ENCODE measurements around the gene TPPP2.

Gene TPPP2

GRCh38 chr14:21022686-21023085 lies 7.3 kb upstream of the TPPP2 start:
- DNase-seq (ENCODE audit: low read depth): no peak
- H3K4me3 ChIP-seq (ENCODE audit: low read length): no peak overlapping the region
- no peak for TF ChIP-seq CTCF (conservative IDR thresholded peaks at IDR 0.05; ENCODE audit: low read length)

- no peak overlapping the region for H3K4me3 ChIP-seq (ENCODE audit: low read length)
- TF ChIP-seq CTCF (conservative IDR thresholded peaks at IDR 0.05; ENCODE audit: low read length): no peak
Measured at GRCh38 chr14:21023174-21023573, 6.8 kb upstream of the TPPP2 start.

GRCh38 chr14:21023817-21024584 lies 6.0 kb upstream of the TPPP2 start:
- no peak overlapping the region for H3K4me3 ChIP-seq (ENCODE audit: low read length)
- TF ChIP-seq CTCF (conservative IDR thresholded peaks at IDR 0.05; ENCODE audit: low read length): no peak
- no peak for DNase-seq (ENCODE audit: low read depth)

More at GRCh38 chr14:21023174-21023573, 6.8 kb upstream of the TPPP2 start:
- no peak for DNase-seq (ENCODE audit: low read depth)

- DNase-seq (ENCODE audit: low read depth): no peak
- TF ChIP-seq CTCF (conservative IDR thresholded peaks at IDR 0.05; ENCODE audit: low read length): no peak
- peak within 1 kb of the TSS; percentile 49 for H3K4me3 ChIP-seq (ENCODE audit: low read length)
Measured at GRCh38 chr14:21024585-21025370, 5.2 kb upstream of the TPPP2 start, which contains the start of gene NDRG2. NDRG2 (minus strand) TSS chr14:21025061; CDS start chr14:21023315, 1,746 bp downstream.

GRCh38 chr14:21025371-21026273 lies 4.4 kb upstream of the TPPP2 start:
- H3K4me3 ChIP-seq (ENCODE audit: low read length): peak overlapping the region; percentile 48
- DNase-seq (ENCODE audit: low read depth): no peak
- no peak for TF ChIP-seq CTCF (conservative IDR thresholded peaks at IDR 0.05; ENCODE audit: low read length)

GRCh38 chr14:21026274-21026987 lies 3.6 kb upstream of the TPPP2 start:
- no peak for DNase-seq (ENCODE audit: low read depth)
- TF ChIP-seq CTCF (conservative IDR thresholded peaks at IDR 0.05; ENCODE audit: low read length): no peak
- no peak overlapping the region for H3K4me3 ChIP-seq (ENCODE audit: low read length)

Data from AG10803 (cell line).